Astrocyte (in vitro differentiated cells and primary cell): ENCODE data around the gene DCAF5. TPM values are rescaled to one million over a fixed set of nuclear protein-coding genes. Genes with fewer than 3 reads are reported as not detected.
A peak's percentile ranks its signal among the peaks of the same experiment; 100 is the strongest.

Experiments
- DNase-seq: peaks from one replicate; pipeline ENCODE4 v3.0.0-alpha.2; 2010; ENCODE audit warnings: low read depth
- FAIRE-seq: peaks from 2 replicates; lab custom pipeline; 2011; peaks lifted over from hg19 to GRCh38; lab: Jason Lieb, UNC
- H2AFZ ChIP-seq: 2 replicates; pipeline ENCODE4 v1.6.0; 2012; ENCODE audit warnings: low read depth, low read length, inconsistent platforms
- H3K27ac ChIP-seq: 2 replicates; pipeline ENCODE4 v1.5.1; 2011; ENCODE audit warnings: low read depth, low read length, inconsistent platforms
- H3K27me3 ChIP-seq: 2 replicates; pipeline ENCODE4 v1.6.0; 2011; ENCODE audit warnings: low read length, inconsistent platforms; ENCODE audit not compliant: insufficient read depth
- H3K36me3 ChIP-seq: 2 replicates; pipeline ENCODE4 v1.5.1; 2011; ENCODE audit warnings: low read length, inconsistent platforms; ENCODE audit not compliant: insufficient read depth
- H3K4me1 ChIP-seq: 2 replicates; pipeline ENCODE4 v1.5.1; 2011; ENCODE audit warnings: low read length, inconsistent platforms; ENCODE audit not compliant: insufficient read depth
- H3K4me2 ChIP-seq: 2 replicates; pipeline ENCODE4 v1.6.0; 2012; ENCODE audit warnings: low read length, inconsistent platforms
- H3K4me3 ChIP-seq: 2 replicates; pipeline ENCODE4 v1.5.1; 2011; ENCODE audit warnings: low read depth, mild to moderate bottlenecking, low read length, inconsistent platforms; ENCODE audit not compliant: insufficient read depth
- H3K79me2 ChIP-seq: 2 replicates; pipeline ENCODE4 v1.6.0; 2012; ENCODE audit warnings: mild to moderate bottlenecking, low read length, inconsistent platforms; ENCODE audit not compliant: insufficient read depth
- H3K9ac ChIP-seq: 2 replicates; pipeline ENCODE4 v1.6.0; 2012; ENCODE audit warnings: mild to moderate bottlenecking, low read length, inconsistent platforms
- H3K9me3 ChIP-seq: 2 replicates; pipeline ENCODE4 v1.5.1; 2012; ENCODE audit warnings: low read depth, mild to moderate bottlenecking, low read length, inconsistent platforms; ENCODE audit not compliant: insufficient read depth
- H4K20me1 ChIP-seq: 2 replicates; pipeline ENCODE4 v1.6.0; 2012; ENCODE audit warnings: low read length, inconsistent platforms; ENCODE audit not compliant: insufficient read depth
- H3K27ac Mint-ChIP-seq: one replicate; pipeline ENCODE4 v1.8.0; 2021; ENCODE audit warnings: mild to moderate bottlenecking, mixed read lengths; ENCODE audit not compliant: unreplicated experiment
- H3K27me3 Mint-ChIP-seq: one replicate; pipeline ENCODE4 v1.8.0; 2021; ENCODE audit warnings: low read depth, mixed read lengths; ENCODE audit not compliant: unreplicated experiment
- H3K36me3 Mint-ChIP-seq: one replicate; pipeline ENCODE4 v1.8.0; 2021; ENCODE audit warnings: low read depth, mixed read lengths; ENCODE audit not compliant: unreplicated experiment
- H3K4me1 Mint-ChIP-seq: one replicate; pipeline ENCODE4 v1.8.0; 2021; ENCODE audit warnings: low read depth, mixed read lengths; ENCODE audit not compliant: unreplicated experiment
- H3K4me3 Mint-ChIP-seq: one replicate; pipeline ENCODE4 v1.8.0; 2021; ENCODE audit warnings: mild to moderate bottlenecking, moderate library complexity, mixed read lengths; ENCODE audit not compliant: unreplicated experiment
- H3K9me3 Mint-ChIP-seq: one replicate; pipeline ENCODE4 v1.8.0; 2021; ENCODE audit warnings: mild to moderate bottlenecking, mixed read lengths; ENCODE audit not compliant: unreplicated experiment
- EZH2 ChIP-seq: IDR thresholded peaks from 2 replicates; pipeline ENCODE4 v1.6.1; 2012; ENCODE audit warnings: mild to moderate bottlenecking, low read length, inconsistent platforms; ENCODE audit not compliant: insufficient read depth
- total RNA-seq: library from RNA; stranded (reverse); gene quantifications from 2 replicates; pipeline ENCODE4 v1.2.1, GENCODE V29; 2021
- TF ChIP-seq, protein P1 (sequence below): IDR thresholded peaks from 2 replicates; pipeline ENCODE4 v1.5.1; 2011; ENCODE audit warnings: low read depth, mild to moderate bottlenecking, inconsistent platforms, low read length, moderate library complexity; ENCODE audit not compliant: insufficient read depth

The DCAF5 gene
- total RNA-seq, 1 donor from 2014 or later: 54.6 TPM

DNA sequence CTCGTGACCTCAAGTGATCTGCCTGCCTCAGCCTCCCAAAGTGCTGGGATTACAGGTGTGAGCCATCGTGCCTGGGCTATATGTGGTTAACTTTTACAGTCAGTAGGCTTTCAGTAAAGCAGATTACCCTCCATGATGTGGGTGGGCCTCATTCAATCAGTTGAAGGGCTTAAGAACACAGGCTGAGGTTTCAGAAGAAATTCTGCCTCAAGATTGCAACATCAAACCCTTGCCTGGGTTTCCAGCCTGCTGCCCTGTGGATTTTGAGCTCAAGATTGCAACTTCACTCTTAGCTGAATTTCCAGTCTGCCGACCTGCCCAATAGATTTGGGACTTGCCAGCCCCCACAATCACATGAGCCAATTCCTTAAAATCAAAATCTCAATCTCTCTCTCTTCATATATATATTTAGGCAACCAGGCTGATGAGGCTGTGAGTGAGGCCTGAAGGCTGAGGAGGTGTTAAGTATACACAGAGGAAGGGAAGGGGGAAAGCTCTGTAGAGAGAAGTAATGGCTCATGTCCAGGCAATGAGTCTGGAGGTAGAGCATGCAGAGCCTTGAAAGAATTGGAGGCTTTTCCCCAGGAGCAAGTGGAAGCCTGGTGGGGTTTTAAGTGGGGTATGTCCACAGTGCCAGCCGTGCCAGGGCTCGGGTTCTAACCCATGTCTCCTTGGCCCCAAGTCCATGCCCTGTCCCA, 140.5 kb downstream of the DCAF5 start:
- Mint-ChIP-seq H3K4me1 (peaks cover 24% of the 10 kb centered on the region), H3K27me3 (no peaks in the 10 kb centered on the region), H3K9me3 (no peaks in the 10 kb centered on the region), H3K4me3 (no peak overlapping the region), H3K36me3 (no peaks in the 10 kb centered on the region), H3K27ac (no peak overlapping the region)
- no peaks in the 10 kb centered on the region for H3K79me2 ChIP-seq
- TF ChIP-seq, protein P1, sequence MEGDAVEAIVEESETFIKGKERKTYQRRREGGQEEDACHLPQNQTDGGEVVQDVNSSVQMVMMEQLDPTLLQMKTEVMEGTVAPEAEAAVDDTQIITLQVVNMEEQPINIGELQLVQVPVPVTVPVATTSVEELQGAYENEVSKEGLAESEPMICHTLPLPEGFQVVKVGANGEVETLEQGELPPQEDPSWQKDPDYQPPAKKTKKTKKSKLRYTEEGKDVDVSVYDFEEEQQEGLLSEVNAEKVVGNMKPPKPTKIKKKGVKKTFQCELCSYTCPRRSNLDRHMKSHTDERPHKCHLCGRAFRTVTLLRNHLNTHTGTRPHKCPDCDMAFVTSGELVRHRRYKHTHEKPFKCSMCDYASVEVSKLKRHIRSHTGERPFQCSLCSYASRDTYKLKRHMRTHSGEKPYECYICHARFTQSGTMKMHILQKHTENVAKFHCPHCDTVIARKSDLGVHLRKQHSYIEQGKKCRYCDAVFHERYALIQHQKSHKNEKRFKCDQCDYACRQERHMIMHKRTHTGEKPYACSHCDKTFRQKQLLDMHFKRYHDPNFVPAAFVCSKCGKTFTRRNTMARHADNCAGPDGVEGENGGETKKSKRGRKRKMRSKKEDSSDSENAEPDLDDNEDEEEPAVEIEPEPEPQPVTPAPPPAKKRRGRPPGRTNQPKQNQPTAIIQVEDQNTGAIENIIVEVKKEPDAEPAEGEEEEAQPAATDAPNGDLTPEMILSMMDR: no peak
- TF ChIP-seq EZH2: no peak
- H3K27ac ChIP-seq: no peak overlapping the region
- DNase-seq: no peak
- H3K27me3 ChIP-seq: no peaks in the 10 kb centered on the region
- peaks cover 11% of the 10 kb centered on the region for H3K4me1 ChIP-seq
- H2AFZ ChIP-seq: no peak overlapping the region
- H3K4me2 ChIP-seq: no peak overlapping the region
- H3K4me3 ChIP-seq: no peak overlapping the region
- no peaks in the 10 kb centered on the region for H3K36me3 ChIP-seq
- no peak for FAIRE-seq
- no peaks in the 10 kb centered on the region for H4K20me1 ChIP-seq
- H3K9ac ChIP-seq: no peak overlapping the region
- H3K9me3 ChIP-seq: no peaks in the 10 kb centered on the region

DNA sequence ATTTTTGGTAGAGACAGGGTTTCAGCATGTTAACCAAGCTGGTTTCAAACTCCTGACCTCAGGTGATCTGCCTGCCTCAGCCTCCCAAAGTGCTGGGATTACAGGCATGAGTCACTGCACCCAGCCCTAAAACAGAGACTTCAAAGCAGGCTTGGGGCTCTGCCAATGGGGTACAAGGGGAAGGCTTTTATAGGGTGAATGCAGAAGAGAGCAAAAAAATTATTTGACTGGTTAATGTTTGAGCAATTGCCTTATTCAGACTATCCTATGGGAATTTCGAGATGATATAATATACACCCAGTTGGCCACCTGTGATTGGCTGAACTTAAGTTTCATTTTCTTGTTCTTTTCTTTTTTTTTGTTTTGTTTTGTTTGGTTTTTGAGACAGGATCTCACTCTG, 142.3 kb downstream of the DCAF5 start:
- H3K4me1 ChIP-seq: peaks cover 17% of the 10 kb centered on the region
- no peaks in the 10 kb centered on the region for H3K9me3 ChIP-seq
- no peak for TF ChIP-seq EZH2
- TF ChIP-seq, protein P1: no peak
- no peaks in the 10 kb centered on the region for H4K20me1 ChIP-seq
- no peaks in the 10 kb centered on the region for H3K27me3 ChIP-seq
- FAIRE-seq (no peak), DNase-seq (no peak)
- H3K4me2 ChIP-seq: no peak overlapping the region
- no peak overlapping the region for H3K27ac ChIP-seq
- H3K9ac ChIP-seq: no peak overlapping the region
- Mint-ChIP-seq H3K4me1 (peaks cover 26% of the 10 kb centered on the region), H3K27ac (no peak overlapping the region), H3K4me3 (no peak overlapping the region), H3K9me3 (no peaks in the 10 kb centered on the region), H3K27me3 (no peaks in the 10 kb centered on the region), H3K36me3 (no peaks in the 10 kb centered on the region)
- no peak overlapping the region for H3K4me3 ChIP-seq
- no peaks in the 10 kb centered on the region for H3K36me3 ChIP-seq
- no peak overlapping the region for H2AFZ ChIP-seq
- no peaks in the 10 kb centered on the region for H3K79me2 ChIP-seq

DNA sequence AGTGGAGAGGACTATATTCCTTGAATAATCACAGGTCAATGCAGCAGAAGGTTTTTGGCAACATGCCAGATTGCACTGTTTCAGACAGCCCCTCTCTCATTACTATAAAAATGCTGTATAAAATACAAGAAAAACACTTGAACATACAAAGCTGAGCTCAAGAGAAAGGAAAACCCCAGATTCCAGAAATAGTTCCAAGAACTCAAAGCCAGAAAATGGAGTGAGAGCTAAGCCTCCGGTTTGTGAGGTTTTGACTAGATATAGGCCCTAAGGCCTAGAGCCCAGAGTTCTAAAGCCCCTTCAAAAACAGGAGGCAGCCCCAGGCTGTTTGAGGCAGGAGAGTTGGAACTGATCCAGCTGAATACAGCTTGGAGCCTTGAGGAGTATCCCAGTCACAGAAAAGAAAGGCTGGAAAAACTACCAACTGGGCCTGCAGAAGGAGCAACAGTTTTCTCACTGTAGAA, 144.5 kb downstream of the DCAF5 start:
- no peaks in the 10 kb centered on the region for H3K27me3 ChIP-seq
- no peaks in the 10 kb centered on the region for H3K36me3 ChIP-seq
- H3K9ac ChIP-seq: peak overlapping the region; percentile 4
- FAIRE-seq (no peak), DNase-seq (peak; percentile 69)
- no peaks in the 10 kb centered on the region for H3K79me2 ChIP-seq
- H3K4me3 ChIP-seq: no peak overlapping the region
- no peak overlapping the region for H3K4me2 ChIP-seq
- Mint-ChIP-seq H3K4me1 (peaks cover 32% of the 10 kb centered on the region), H3K36me3 (no peaks in the 10 kb centered on the region), H3K27me3 (no peaks in the 10 kb centered on the region), H3K4me3 (no peak overlapping the region), H3K27ac (peak overlapping the region; percentile 91), H3K9me3 (peaks cover under 1% of the 10 kb centered on the region)
- peak overlapping the region; percentile 12 for H2AFZ ChIP-seq
- TF ChIP-seq, protein P1: no peak
- TF ChIP-seq EZH2: no peak
- H3K4me1 ChIP-seq: peaks cover 24% of the 10 kb centered on the region
- H3K27ac ChIP-seq: no peak overlapping the region
- no peaks in the 10 kb centered on the region for H3K9me3 ChIP-seq
- no peaks in the 10 kb centered on the region for H4K20me1 ChIP-seq
